HG03457 (cell line): Measurements from ENCODE around the gene SLC5A4.

Experiments used
- ATAC-seq: cut with Tn5 transposase; IDR thresholded peaks from one replicate; pipeline ENCODE4 v1.9.1; 2021; ENCODE audit warnings: moderate number of reproducible peaks; ENCODE audit not compliant: unreplicated experiment

Gene SLC5A4

GRCh38 chr22:32233091-32233490, 22.1 kb downstream of the SLC5A4 start:
- no peak for ATAC-seq

- ATAC-seq = no peak
Measured at GRCh38 chr22:32232191-32232830, 22.8 kb downstream of the SLC5A4 start.

GRCh38 chr22:32226326-32227104, 28.6 kb downstream of the SLC5A4 start:
- no peak for ATAC-seq

GRCh38 chr22:32222991-32223390, 32.2 kb downstream of the SLC5A4 start:
- no peak for ATAC-seq

- ATAC-seq = no peak
Measured at GRCh38 chr22:32219026-32219425, 36.1 kb downstream of the SLC5A4 start.

- no peak for ATAC-seq
Measured at GRCh38 chr22:32218470-32218869, 36.7 kb downstream of the SLC5A4 start.

GRCh38 chr22:32217465-32217864, 37.7 kb downstream of the SLC5A4 start:
- ATAC-seq = no peak

GRCh38 chr22:32216911-32217310, 38.2 kb downstream of the SLC5A4 start:
- ATAC-seq = no peak

GRCh38 chr22:32211011-32211410, 44.1 kb downstream of the SLC5A4 start:
- no peak for ATAC-seq

- no peak for ATAC-seq
Measured at GRCh38 chr22:32208681-32209080, 46.5 kb downstream of the SLC5A4 start.

GRCh38 chr22:32207971-32208480, 47.1 kb downstream of the SLC5A4 start:
- ATAC-seq = no peak

- ATAC-seq = no peak
Measured at GRCh38 chr22:32206774-32207758, 48.1 kb downstream of the SLC5A4 start.

GRCh38 chr22:32205974-32206773, 49.0 kb downstream of the SLC5A4 start:
- ATAC-seq = no peak

- no peak for ATAC-seq
Measured at GRCh38 chr22:32204856-32205722, 50.1 kb downstream of the SLC5A4 start, which contains the start of gene RFPL2. RFPL2 (minus strand) TSS chr22:32205073; CDS start chr22:32202451, 2,622 bp downstream.

- no peak for ATAC-seq
Measured at GRCh38 chr22:32204040-32204855, 50.9 kb downstream of the SLC5A4 start.

- ATAC-seq = no peak
Measured at GRCh38 chr22:32203181-32204039, 51.7 kb downstream of the SLC5A4 start.

- no peak for ATAC-seq
Measured at GRCh38 chr22:32202539-32203180, 52.5 kb downstream of the SLC5A4 start.
